LoVo (cell line): ENCODE measurements around the gene ERP27.
A peak's percentile ranks its signal among the peaks of the same experiment; 100 is the strongest.

ENCODE experiments used
- DNase-seq: peaks from one replicate; pipeline ENCODE4 v3.0.0-alpha.2; 2016; ENCODE audit warnings: low spot score

Gene ERP27

GRCh38 chr12:14938301-14938700, at the start of gene ERP27:
TSS of gene ERP27 (minus strand) at chr12:14938537. CDS start at chr12:14938508, 29 bp downstream.
- DNase-seq = no peak

GRCh38 chr12:14988035-14988434, 49.7 kb upstream of the ERP27 start:
- DNase-seq = no peak

GRCh38 chr12:14986449-14986848, 48.1 kb upstream of the ERP27 start:
- no peak for DNase-seq

GRCh38 chr12:14984766-14985285, 46.5 kb upstream of the ERP27 start:
- no peak for DNase-seq

- DNase-seq = no peak
These were observed 45.7 kb upstream of the ERP27 start for GRCh38 chr12:14984036-14984435.

- no peak for DNase-seq
These were observed 44.7 kb upstream of the ERP27 start for GRCh38 chr12:14982991-14983390.

GRCh38 chr12:14982562-14982961, 44.2 kb upstream of the ERP27 start:
- DNase-seq = no peak

GRCh38 chr12:14981049-14981448, 42.7 kb upstream of the ERP27 start:
- no peak for DNase-seq

- DNase-seq = no peak
These were observed 41.1 kb upstream of the ERP27 start for GRCh38 chr12:14979468-14979867.

- no peak for DNase-seq
These were observed 38.3 kb upstream of the ERP27 start for GRCh38 chr12:14976658-14977057.

GRCh38 chr12:14975457-14975856, 37.1 kb upstream of the ERP27 start:
- no peak for DNase-seq

GRCh38 chr12:14974633-14975032, 36.3 kb upstream of the ERP27 start:
- no peak for DNase-seq

GRCh38 chr12:14972816-14973215, 34.5 kb upstream of the ERP27 start, which contains the start of gene PDE6H:
TSS of gene PDE6H (plus strand) at chr12:14973042. CDS start at chr12:14978013, 4,971 bp downstream.
- DNase-seq = no peak

GRCh38 chr12:14970473-14970872, 32.1 kb upstream of the ERP27 start:
- no peak for DNase-seq

GRCh38 chr12:14968478-14968877, 30.1 kb upstream of the ERP27 start:
- no peak for DNase-seq

GRCh38 chr12:14965221-14965620, 26.9 kb upstream of the ERP27 start:
- DNase-seq = no peak

GRCh38 chr12:14964406-14964805, 26.1 kb upstream of the ERP27 start:
- DNase-seq = no peak

- DNase-seq = no peak
These were observed 25.2 kb upstream of the ERP27 start for GRCh38 chr12:14963520-14963919.

- no peak for DNase-seq
These were observed 24.5 kb upstream of the ERP27 start for GRCh38 chr12:14962797-14963196.

GRCh38 chr12:14962153-14962539, 23.8 kb upstream of the ERP27 start:
- DNase-seq = no peak

GRCh38 chr12:14961466-14962152, 23.3 kb upstream of the ERP27 start, which contains the start of gene ARHGDIB:
TSS of gene ARHGDIB (minus strand) at chr12:14961601. CDS start at chr12:14950712, 10,889 bp downstream.
- no peak for DNase-seq

- DNase-seq = peak; percentile 17
These were observed 22.5 kb upstream of the ERP27 start for GRCh38 chr12:14960548-14961465.
